A549 treated with CpdA at 1 μM for 4 hours (cell line): ENCODE data around the gene DDX18. TPM values are rescaled to one million over a fixed set of nuclear protein-coding genes. Genes with fewer than 3 reads are reported as not detected.

Experiments used
- total RNA-seq: library from RNA; stranded (reverse); fragments of 200-300 nt; extraction: Qiagen RNA extraction; gene quantifications from 5 replicates; pipeline ENCODE4 v1.2.3, GENCODE V29; 2022; ENCODE audit warnings: low read depth

Gene DDX18
- total RNA-seq: 66.5 to 82.9 TPM (median 76.9 TPM) in 5 replicates

DNA sequence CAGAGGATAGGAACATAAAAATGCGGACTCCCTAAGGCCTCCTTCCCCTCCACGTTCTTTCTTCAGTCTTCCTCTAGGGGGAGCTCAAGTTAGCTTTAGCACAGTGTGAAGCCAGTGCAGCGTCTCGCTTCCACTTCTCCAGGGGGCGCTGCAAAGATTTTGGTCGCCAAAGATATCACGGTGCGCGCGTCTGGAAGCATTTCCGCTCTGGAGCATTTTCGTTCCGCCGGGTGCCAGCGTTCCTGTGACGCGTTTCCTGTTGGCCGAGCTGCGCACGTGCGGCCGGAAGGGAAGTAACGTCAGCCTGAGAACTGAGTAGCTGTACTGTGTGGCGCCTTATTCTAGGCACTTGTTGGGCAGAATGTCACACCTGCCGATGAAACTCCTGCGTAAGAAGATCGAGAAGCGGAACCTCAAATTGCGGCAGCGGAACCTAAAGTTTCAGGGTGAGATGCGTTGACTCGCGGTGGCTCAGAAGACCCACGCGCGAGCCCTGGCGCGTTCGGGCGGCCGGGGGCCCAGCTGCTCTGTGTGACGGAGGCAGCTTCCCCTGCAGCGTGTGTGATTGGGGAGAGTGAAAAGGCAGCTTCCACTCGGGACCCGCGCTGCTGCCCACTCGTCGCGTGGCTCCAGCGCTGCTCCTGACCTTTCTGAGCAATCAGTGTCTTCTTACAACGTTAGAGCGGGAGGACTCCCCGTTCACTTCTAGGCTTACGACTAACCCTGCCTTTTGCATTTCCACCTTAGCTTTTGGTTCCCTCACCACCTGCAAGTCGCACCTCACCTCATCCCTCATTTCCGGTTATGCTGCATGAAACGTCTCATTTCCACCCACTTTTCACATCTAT is at the start of gene DDX18:
TSS of gene DDX18 (plus strand) at position 275 of the 848 bp plus-strand sequence. CDS start at position 362, 87 bp downstream.

Other genes starting within 250 kb of the DDX18 start
- 12.4 to 16.4 TPM (median 14.2 TPM) in 5 replicates for gene CCDC93, start 199.4 kb downstream of the DDX18 start, total RNA-seq